Activated CD8-positive, alpha-beta T cell treated with anti-CD3 and anti-CD28 coated beads, Interleukin-2, amount 10 ng/mL, durations not matched to agents 7 days and 5 days (primary cell): Measurements from ENCODE around the gene ATG9A. TPM values are rescaled to one million over a fixed set of nuclear protein-coding genes. Genes with fewer than 3 reads are reported as not detected.
"Not testable (repeated sequence)": the region's sequence is repeated elsewhere in the genome, so short reads cannot be mapped to it uniquely, and the experiment has no call there.

Experiments used
- ATAC-seq: fragments of 150-1000 bp; cut with Tn5 transposase; one replicate; pipeline ENCODE4 v1.10.0; 2021; ENCODE audit warnings: moderate library complexity
- CTCF ChIA-PET: fragments of 350-600 bp; sonication (Branson Sonifier 250); formaldehyde crosslinking; loops from one replicate; lab custom pipeline; 2021; ENCODE audit warnings: antibody characterized with exemption; lab: Charles Lee
- POLR2A ChIA-PET: fragments of 350-600 bp; sonication (Branson Sonifier 250); formaldehyde crosslinking; loops from one replicate; lab custom pipeline; 2021; ENCODE audit warnings: antibody characterized with exemption; lab: Charles Lee
- DNase-seq: peaks from one replicate; pipeline ENCODE4 v3.0.0-alpha.2; 2020
- H3K27ac Mint-ChIP-seq: one replicate; pipeline ENCODE4 v1.8.0; 2021; ENCODE audit warnings: mild to moderate bottlenecking, mixed read lengths
- H3K27me3 Mint-ChIP-seq: one replicate; pipeline ENCODE4 v1.8.0; 2021; ENCODE audit warnings: low read depth, mixed read lengths
- H3K36me3 Mint-ChIP-seq: one replicate; pipeline ENCODE4 v1.8.0; 2021; ENCODE audit warnings: low read depth, mixed read lengths
- H3K4me1 Mint-ChIP-seq: one replicate; pipeline ENCODE4 v1.8.0; 2021; ENCODE audit warnings: low read depth, mixed read lengths
- H3K4me3 Mint-ChIP-seq: one replicate; pipeline ENCODE4 v1.8.0; 2021; ENCODE audit warnings: mild to moderate bottlenecking, mixed read lengths
- H3K9me3 Mint-ChIP-seq: one replicate; pipeline ENCODE4 v1.8.0; 2022; ENCODE audit warnings: mixed read lengths; ENCODE audit not compliant: insufficient read depth
- total RNA-seq, 2 experiments: library from RNA; stranded (reverse); gene quantifications; one replicate each; pipeline ENCODE4 v1.2.3, GENCODE V29; 2021

The ATG9A gene
- total RNA-seq, 2 experiments from 2014 or later = 51.7 to 53.8 TPM

- ChIA-PET POLR2A (no interaction called here), CTCF (interaction anchor here (2.5 to 4.1 kb wide), 2 partner anchors 10 to 27 kb away, joined by 7 to 18 read pairs; partner anchors contain the start of gene DNAJB2)
- ATAC-seq = no peak
- Mint-ChIP-seq H3K36me3 (no peaks in the 10 kb centered on the region), H3K9me3 (no peaks in the 10 kb centered on the region), H3K27ac (no peak overlapping the region), H3K27me3 (peaks cover 10% of the 10 kb centered on the region), H3K4me3 (no peak overlapping the region), H3K4me1 (no peaks in the 10 kb centered on the region)
- no peak for DNase-seq
These were observed 38.9 kb upstream of the ATG9A start for GRCh38 chr2:219268294-219268693.

GRCh38 chr2:219266886-219267285, 37.5 kb upstream of the ATG9A start:
- DNase-seq = no peak
- no peaks in the 10 kb centered on the region for H3K9me3 Mint-ChIP-seq
- H3K36me3 Mint-ChIP-seq = no peaks in the 10 kb centered on the region
- ChIA-PET POLR2A (interaction anchor here (0.8 kb wide), 1 partner anchor 11 kb away, joined by 3 read pairs; no protein-coding TSS in a partner anchor), CTCF (interaction anchor here (1.0 to 4.1 kb wide), 3 partner anchors 11 to 96 kb away, joined by 3 to 18 read pairs (median 7); partner anchors contain the start of gene DNAJB2)
- no peak overlapping the region for H3K4me3 Mint-ChIP-seq
- peaks cover 5% of the 10 kb centered on the region for H3K27me3 Mint-ChIP-seq
- H3K4me1 Mint-ChIP-seq = no peaks in the 10 kb centered on the region
- ATAC-seq = no peak
- H3K27ac Mint-ChIP-seq = no peak overlapping the region

- Mint-ChIP-seq H3K4me1 (peaks cover under 1% of the 10 kb centered on the region), H3K9me3 (no peaks in the 10 kb centered on the region), H3K36me3 (no peaks in the 10 kb centered on the region), H3K27ac (no peak overlapping the region), H3K27me3 (peaks cover 7% of the 10 kb centered on the region), H3K4me3 (no peak overlapping the region)
- POLR2A ChIA-PET = interaction anchor here (1.0 kb wide), 1 partner anchor 11 kb away, joined by 7 read pairs; the partner anchor contains the start of gene TUBA4A
- CTCF ChIA-PET = interaction anchor here (1.7 to 2.0 kb wide), 2 partner anchors 11 to 29 kb away, joined by 7 to 11 read pairs; no protein-coding TSS in a partner anchor
- DNase-seq (no peak), ATAC-seq (no peak)
These were observed 36.8 kb upstream of the ATG9A start for GRCh38 chr2:219266232-219266631.

GRCh38 chr2:219261024-219261855, 31.8 kb upstream of the ATG9A start:
- no peaks in the 10 kb centered on the region for H3K9me3 Mint-ChIP-seq
- no peak overlapping the region for H3K4me3 Mint-ChIP-seq
- ATAC-seq (no peak), DNase-seq (no peak)
- H3K27ac Mint-ChIP-seq = no peak overlapping the region
- POLR2A ChIA-PET = interaction anchor here (1.0 to 1.4 kb wide), 4 partner anchors 8 to 61 kb away, joined by 3 to 6 read pairs (median 4); partner anchors contain the start of genes ANKZF1, ATG9A and TUBA4B
- CTCF ChIA-PET = interaction anchor here (0.7 to 3.6 kb wide), 9 partner anchors 13 to 172 kb away, joined by 3 to 23 read pairs (median 3); partner anchors contain the start of genes DNAJB2 and NHEJ1
- H3K36me3 Mint-ChIP-seq = no peaks in the 10 kb centered on the region
- H3K27me3 Mint-ChIP-seq = peaks cover 15% of the 10 kb centered on the region
- H3K4me1 Mint-ChIP-seq = peaks cover 4% of the 10 kb centered on the region

GRCh38 chr2:219258942-219259341, 29.5 kb upstream of the ATG9A start:
- not testable (repeated sequence) for ATAC-seq, H3K27ac Mint-ChIP-seq, H3K4me3 Mint-ChIP-seq, DNase-seq, H3K36me3 Mint-ChIP-seq, H3K9me3 Mint-ChIP-seq
- Mint-ChIP-seq H3K4me1 (peaks cover 12% of the 10 kb centered on the region), H3K27me3 (peaks cover 15% of the 10 kb centered on the region)
- POLR2A ChIA-PET = interaction anchor here (0.8 to 1.0 kb wide), 2 partner anchors 11 to 14 kb away, joined by 3 read pairs; partner anchors contain the start of genes GLB1L and STK16
- CTCF ChIA-PET = interaction anchor here (1.1 to 5.8 kb wide), 4 partner anchors 18 to 88 kb away, joined by 4 to 60 read pairs (median 6); partner anchors contain the start of gene DNAJB2

- peak; percentile 12 for ATAC-seq
- peak; percentile 50 for DNase-seq
- H3K9me3 Mint-ChIP-seq = no peaks in the 10 kb centered on the region
- peak overlapping the region; percentile 87 for H3K27ac Mint-ChIP-seq
- peaks cover 37% of the 10 kb centered on the region for H3K4me1 Mint-ChIP-seq
- ChIA-PET CTCF (interaction anchor here (0.6 to 6.2 kb wide), 20 partner anchors 9 to 96 kb away, joined by 3 to 79 read pairs (median 5); partner anchors contain the start of genes ABCB6, ANKZF1, ATG9A and DNAJB2), POLR2A (interaction anchor here (0.6 to 4.6 kb wide), 18 partner anchors 9 to 848 kb away, joined by 3 to 77 read pairs (median 6); partner anchors contain the start of genes ABCB6, ANKZF1, ATG9A and CNPPD1)
- peaks cover 32% of the 10 kb centered on the region for H3K36me3 Mint-ChIP-seq
- H3K27me3 Mint-ChIP-seq = peaks cover 5% of the 10 kb centered on the region
- H3K4me3 Mint-ChIP-seq = peak overlapping the region; percentile 99
These were observed 25.3 kb upstream of the ATG9A start for GRCh38 chr2:219254590-219255201.

GRCh38 chr2:219253753-219254589, 24.5 kb upstream of the ATG9A start, which contains the start of gene TUBA4A:
Gene TUBA4A (minus strand): TSS chr2:219253918. CDS start chr2:219253858, 60 bp downstream.
- ChIA-PET CTCF (interaction anchor here (0.9 to 6.2 kb wide), 17 partner anchors 9 to 95 kb away, joined by 3 to 79 read pairs (median 6); partner anchors contain the start of genes ABCB6, ANKZF1, ATG9A and DNAJB2), POLR2A (interaction anchor here (0.6 to 4.6 kb wide), 25 partner anchors 8 to 847 kb away, joined by 3 to 77 read pairs (median 5); partner anchors contain the start of genes ABCB6, ANKZF1, ATG9A and CNPPD1)
- H3K27me3 Mint-ChIP-seq = no peaks in the 10 kb centered on the region
- DNase-seq (peak; percentile 91), ATAC-seq (peak; percentile 80)
- H3K4me3 Mint-ChIP-seq = peak within 1 kb of the TSS; percentile 99
- peak within 1 kb of the TSS; percentile 100 for H3K27ac Mint-ChIP-seq
- H3K36me3 Mint-ChIP-seq = peaks cover 40% of the 10 kb centered on the region
- H3K4me1 Mint-ChIP-seq = peaks cover 44% of the 10 kb centered on the region
- H3K9me3 Mint-ChIP-seq = no peaks in the 10 kb centered on the region

- H3K36me3 Mint-ChIP-seq = peaks cover 48% of the 10 kb centered on the region
- POLR2A ChIA-PET = interaction anchor here (0.7 to 4.6 kb wide), 23 partner anchors 8 to 135 kb away, joined by 3 to 77 read pairs (median 6); partner anchors contain the start of genes ABCB6, ANKZF1, ATG9A and CNPPD1
- no peaks in the 10 kb centered on the region for H3K27me3 Mint-ChIP-seq
- peak within 1 kb of the TSS; percentile 99 for H3K4me3 Mint-ChIP-seq
- CTCF ChIA-PET = interaction anchor here (0.9 to 6.2 kb wide), 12 partner anchors 8 to 94 kb away, joined by 3 to 79 read pairs (median 10); partner anchors contain the start of genes ABCB6, ANKZF1, ATG9A and DNAJB2
- H3K4me1 Mint-ChIP-seq = peaks cover 52% of the 10 kb centered on the region
- H3K9me3 Mint-ChIP-seq = no peaks in the 10 kb centered on the region
- peak within 1 kb of the TSS; percentile 100 for H3K27ac Mint-ChIP-seq
- DNase-seq = peak; percentile 79
- peak; percentile 41 for ATAC-seq
These were observed 23.7 kb upstream of the ATG9A start, which contains the start of gene TUBA4B for GRCh38 chr2:219252900-219253752. Gene TUBA4B (plus strand): TSS chr2:219253243. CDS start chr2:219253408, 165 bp downstream.

GRCh38 chr2:219252570-219252899, 23.1 kb upstream of the ATG9A start:
- no peaks in the 10 kb centered on the region for H3K9me3 Mint-ChIP-seq
- ChIA-PET POLR2A (interaction anchor here (0.7 to 4.6 kb wide), 17 partner anchors 7 to 80 kb away, joined by 3 to 77 read pairs (median 6); partner anchors contain the start of genes ABCB6, ANKZF1, ATG9A and CNPPD1), CTCF (interaction anchor here (0.9 to 6.2 kb wide), 7 partner anchors 23 to 93 kb away, joined by 3 to 79 read pairs (median 10); partner anchors contain the start of genes ANKZF1, ATG9A, DNAJB2 and SLC23A3)
- peak overlapping the region; percentile 99 for H3K4me3 Mint-ChIP-seq
- ATAC-seq (peak; percentile 2), DNase-seq (no peak)
- no peaks in the 10 kb centered on the region for H3K27me3 Mint-ChIP-seq
- H3K27ac Mint-ChIP-seq = peak overlapping the region; percentile 100
- peaks cover 54% of the 10 kb centered on the region for H3K36me3 Mint-ChIP-seq
- peaks cover 58% of the 10 kb centered on the region for H3K4me1 Mint-ChIP-seq
